Activated CD4-positive, CD25-positive, alpha-beta regulatory T cell treated with anti-CD3 and anti-CD28 coated beads, Interleukin-2, amount 50 U/mL, for 24 hours (primary cell): ENCODE measurements around the gene MYOCOS.
A peak's percentile ranks its signal among the peaks of the same experiment; 100 is the strongest.
"Not testable (repeated sequence)": the region's sequence is repeated elsewhere in the genome, so short reads cannot be mapped to it uniquely, and the experiment has no call there.

Experiments
- ATAC-seq, 2 donors: fragments of 150-1000 bp; cut with Tn5 transposase; one replicate each; pipeline ENCODE4 v1.10.0; 2021; ENCODE audit warnings: mild to moderate bottlenecking in 1 of 2, moderate library complexity in 1 of 2

The MYOCOS gene

DNA sequence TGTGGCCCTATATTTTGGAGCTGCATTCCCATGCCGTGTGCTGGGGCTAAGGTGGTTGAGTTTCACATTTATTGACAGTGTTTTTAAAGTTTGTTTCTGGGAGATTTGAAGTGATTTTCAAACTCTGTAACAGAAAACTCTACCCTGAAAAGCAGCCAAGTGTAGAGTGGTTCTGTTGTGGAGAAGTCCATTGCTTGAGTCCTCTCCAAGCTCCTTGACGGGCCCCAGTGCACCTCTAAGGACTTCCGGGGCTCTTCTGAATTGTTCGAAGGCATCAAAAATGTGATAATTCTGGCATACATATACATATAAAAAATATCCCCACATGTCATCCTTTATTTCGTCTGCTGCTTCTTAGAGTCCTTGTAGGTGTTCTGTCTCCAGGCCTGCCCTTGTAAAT lies 5.0 kb downstream of the MYOCOS start:
- ATAC-seq, result no peak

DNA sequence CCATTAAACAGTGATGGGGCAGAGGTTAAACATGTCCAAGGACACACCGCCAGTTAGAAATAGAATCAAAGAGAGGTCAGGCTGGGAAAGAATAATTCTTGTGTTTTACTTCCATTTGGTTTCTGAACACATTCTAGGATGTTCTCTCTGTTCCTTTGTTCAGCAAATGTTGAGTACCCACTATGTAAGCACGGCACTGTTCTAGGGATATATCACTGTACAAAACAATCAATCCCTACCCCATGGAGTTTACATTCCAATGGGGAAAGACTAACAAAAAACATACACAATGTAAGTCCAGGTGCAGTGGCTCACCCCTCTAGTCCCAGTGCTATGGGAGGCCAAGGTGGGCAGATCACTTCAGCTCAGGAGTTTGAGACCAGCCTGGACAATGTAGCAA lies 6.2 kb downstream of the MYOCOS start:
- ATAC-seq, result no peak

DNA sequence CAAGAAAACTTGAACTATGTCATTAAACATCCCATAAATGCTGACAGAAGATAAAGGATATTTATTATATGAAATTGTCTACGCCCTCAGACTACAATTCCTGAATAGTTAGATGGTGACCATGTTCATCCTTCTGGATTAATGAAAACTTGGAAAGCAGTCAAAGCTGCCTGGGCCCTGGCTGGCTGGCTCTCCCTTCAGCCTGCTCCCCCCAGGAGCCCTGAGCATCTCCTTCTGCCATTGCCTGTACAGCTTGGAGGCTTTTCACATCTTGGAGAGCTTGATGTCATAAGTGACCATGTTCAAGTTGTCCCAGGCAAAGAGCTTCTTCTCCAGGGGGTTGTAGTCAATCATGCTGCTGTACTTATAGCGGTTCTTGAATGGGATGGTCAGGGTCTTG lies 13.6 kb downstream of the MYOCOS start:
- ATAC-seq, result no peak

DNA sequence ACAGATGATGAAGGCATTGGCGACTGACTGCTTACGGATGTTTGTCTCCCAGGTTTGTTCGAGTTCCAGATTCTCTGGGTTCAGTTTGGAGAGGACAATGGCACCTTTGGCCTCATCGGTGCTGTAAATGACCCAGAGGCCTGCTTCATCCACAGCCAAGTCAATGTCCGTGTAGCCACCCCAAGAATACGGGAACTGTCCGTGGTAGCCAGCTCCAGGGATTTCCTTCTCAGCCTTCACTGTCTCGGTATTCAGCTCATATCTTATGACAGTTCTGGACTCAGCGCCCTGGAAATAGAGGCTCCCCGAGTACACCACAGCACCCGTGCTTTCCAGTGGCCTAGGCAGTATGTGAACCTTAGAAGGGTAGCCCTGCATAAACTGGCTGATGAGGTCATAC lies 14.1 kb downstream of the MYOCOS start:
- ATAC-seq, result no peak

DNA sequence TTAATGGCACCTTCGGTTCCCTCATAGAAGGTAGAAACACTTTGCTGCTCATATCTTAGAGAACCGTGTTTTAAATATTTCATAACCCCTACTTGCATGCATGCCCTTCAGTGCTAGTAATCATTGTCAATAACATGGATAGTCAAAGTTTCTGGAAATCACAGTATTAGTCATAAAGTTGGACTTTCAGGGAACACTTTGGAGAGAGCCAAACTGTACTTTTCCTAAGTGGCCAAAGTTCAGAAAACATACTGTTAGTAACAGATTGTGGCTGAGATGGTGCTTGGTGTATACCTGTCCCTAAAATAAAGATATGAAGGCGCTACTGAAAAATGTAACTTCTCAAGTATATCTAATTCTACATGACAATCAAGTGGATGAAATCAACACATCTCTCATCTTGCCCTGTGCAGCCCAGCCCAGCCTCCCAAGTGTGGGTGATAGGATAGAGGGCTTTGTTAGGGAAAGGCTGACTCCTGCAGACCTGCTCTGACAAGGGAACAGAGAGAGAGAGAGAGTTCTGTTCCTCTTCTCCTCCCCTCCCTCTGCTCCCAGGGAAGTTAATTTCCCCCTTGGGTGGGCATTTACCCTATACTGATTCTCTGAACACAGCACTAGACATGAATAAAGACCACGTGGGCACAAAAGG lies 16.0 kb downstream of the MYOCOS start:
- ATAC-seq, result no peak

DNA sequence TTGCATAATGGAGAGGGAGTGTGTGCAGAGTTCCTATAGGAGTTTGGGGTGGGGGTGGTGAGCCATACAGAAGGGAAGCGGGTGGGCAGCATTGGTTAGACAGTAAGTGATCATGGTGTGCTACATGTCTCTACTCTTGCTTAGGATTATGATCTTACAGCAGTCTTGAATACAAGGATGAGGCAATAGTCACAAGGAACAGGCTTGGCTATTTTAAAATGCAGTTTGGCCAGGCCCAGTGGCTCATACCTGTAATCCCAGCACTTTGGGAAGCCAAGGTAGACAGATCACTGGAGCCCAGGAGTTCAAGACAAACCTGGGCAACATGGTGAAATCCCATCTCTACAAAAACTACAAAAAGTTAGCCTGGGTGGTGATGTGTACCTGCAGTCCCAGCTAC lies 18.2 kb downstream of the MYOCOS start:
- no peak for ATAC-seq

DNA sequence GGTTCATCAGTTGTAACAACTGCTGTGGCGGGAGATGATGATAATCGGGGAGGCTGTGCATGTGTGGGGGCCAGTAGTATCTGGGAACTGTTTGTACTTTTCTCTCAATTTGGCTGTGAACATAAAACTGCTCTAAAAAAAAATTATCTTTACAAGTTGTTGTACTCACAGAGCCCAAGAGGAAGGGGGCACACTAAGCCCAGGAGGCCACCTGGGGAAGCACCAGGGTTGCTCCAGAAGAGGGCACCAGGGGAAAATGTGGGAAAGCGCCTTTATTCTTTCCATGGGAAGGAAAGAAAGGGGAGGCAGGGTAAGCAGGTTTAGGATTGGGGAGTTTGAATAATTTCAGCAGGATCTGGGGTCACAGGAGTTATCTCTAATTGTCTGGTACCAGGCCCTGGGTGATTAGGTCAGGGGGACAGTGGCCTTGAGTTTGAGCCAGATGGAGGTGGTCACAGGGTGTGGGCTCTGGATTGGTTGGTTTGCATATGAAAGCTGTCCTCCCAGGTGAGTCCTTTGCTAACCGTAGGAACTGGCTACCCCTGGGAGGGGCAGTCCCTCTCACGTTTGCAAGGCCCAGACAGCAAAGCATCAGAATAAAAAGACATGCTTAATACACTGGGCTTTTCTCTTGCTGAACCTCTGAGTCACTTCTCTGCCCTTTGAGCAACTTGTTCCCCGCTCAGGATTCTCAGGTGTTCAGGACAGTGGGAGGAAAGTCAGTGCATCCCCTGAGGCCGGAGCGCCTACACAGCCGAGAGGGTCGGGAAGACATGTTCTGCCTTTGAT lies 19.2 kb downstream of the MYOCOS start:
- no peak for ATAC-seq

DNA sequence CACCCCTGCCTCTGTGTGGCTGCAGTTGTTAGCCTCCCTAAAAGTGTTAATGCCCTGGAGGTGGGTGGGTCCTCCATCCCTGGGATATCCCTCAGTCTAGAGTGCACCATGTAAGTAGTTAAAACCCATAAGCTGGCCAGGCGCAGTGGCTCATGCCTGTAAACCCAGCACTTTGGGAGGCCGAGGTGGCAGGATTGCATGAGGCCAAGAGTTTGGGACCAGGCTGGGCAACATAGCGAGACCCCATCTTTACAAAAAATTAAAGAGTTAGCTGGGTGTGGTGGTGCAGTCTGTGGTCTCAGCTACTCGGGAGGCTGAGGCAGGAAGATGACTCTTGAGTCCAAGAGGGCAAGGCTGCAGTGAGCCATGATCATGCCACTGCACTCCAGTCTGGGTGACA lies 20.2 kb downstream of the MYOCOS start:
- ATAC-seq, result no peak

DNA sequence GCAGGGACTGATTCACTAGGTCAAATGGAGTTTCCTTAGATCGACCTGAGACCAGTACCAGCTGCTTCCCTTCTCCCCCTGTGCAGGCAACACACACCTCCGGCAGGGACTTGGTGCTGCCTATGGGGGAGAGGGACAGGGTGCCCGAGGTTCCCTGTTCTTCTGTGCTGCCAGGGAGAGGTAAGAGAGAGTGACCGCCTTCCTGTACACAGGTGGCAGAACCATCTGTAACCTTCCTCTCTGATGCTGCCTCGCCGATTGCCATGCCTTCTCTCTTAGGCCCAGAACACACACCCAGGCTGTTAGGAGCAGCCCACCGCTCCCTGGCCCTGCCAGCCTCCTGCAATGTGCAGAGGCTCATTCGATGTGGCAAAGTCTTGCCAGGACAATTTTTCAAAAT lies 21.1 kb downstream of the MYOCOS start:
- ATAC-seq, result no peak

DNA sequence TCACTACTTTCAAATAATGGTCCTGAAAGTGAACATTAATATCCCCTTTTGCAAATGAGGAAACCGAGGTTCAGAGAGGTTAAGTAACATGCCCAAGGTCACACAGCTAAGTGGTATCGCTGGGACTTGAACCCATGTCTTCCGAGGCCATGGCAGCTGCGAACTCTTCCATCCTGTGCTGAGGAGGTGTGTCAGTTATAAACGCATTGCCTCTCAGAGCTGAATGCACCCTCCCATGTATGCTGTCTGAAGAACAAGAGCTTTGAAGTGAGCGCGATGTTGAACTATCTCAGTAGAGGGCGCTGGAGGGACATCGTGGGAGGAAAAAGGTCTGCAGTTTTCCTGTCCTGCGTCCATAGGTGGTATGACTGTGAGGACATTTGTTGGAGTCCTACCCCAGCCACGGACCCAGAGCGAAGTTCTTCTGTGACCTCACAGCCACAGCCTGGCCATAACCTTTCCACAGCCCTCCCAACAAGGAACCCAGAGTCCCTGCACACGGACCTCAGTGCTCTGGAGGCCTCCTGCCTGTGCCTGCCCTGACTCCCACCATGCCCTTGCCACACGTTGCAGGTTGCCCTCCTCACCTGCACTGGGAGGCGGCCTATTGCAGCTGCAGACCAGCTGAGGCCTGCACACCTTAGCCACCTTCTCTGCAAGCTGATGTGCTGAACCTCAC lies 22.9 kb downstream of the MYOCOS start:
- peak; percentile 64 to 71 for ATAC-seq

DNA sequence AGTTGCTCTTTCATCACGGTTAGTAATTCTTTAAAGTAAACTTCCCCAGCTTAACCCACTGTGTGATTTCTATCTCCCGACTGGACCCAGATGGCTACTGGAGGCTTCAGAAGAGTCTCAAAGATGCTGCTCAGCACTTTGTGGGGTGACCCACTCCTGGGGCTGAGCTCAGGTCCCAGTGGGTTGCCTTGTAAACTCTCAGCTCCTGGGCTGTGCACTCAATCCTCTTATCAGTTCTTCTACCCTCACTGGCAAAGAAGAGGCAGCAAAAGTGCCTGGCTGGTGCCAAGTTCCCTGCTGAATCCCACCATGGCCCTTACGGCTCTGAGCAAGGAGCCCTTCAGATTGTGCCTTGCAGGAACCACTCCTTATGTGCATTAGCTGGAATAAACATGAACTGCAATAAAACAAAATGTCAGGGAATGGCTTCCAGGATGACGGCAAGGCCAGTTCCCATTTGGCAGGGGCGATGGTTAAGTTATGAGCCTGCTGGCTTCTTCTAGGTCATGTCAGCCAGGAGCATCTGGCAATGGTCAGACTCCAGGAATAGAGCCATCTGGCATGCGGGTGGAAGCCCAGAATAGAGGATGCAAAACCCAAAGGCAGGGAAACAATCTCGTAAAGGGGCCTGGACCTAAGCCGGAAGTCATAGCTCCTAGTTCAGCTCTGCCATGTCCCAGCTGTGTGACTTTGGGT lies 23.7 kb downstream of the MYOCOS start:
- ATAC-seq, result no peak

DNA sequence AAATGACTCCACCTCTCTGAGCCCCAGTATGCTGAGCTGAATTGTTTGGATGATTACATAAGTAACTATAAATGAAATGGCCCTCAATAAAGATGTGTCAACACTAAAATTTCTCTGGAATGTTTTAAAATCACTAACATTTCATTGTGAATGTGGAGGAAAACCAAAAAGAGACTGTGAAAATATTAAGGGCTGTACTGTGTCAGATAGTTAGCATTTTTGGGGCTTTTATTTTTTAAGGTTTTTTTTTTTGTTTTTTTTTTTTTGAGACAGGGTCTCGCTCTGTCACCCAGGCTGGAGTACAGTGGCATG lies 24.2 kb downstream of the MYOCOS start:
- no peak for ATAC-seq

DNA sequence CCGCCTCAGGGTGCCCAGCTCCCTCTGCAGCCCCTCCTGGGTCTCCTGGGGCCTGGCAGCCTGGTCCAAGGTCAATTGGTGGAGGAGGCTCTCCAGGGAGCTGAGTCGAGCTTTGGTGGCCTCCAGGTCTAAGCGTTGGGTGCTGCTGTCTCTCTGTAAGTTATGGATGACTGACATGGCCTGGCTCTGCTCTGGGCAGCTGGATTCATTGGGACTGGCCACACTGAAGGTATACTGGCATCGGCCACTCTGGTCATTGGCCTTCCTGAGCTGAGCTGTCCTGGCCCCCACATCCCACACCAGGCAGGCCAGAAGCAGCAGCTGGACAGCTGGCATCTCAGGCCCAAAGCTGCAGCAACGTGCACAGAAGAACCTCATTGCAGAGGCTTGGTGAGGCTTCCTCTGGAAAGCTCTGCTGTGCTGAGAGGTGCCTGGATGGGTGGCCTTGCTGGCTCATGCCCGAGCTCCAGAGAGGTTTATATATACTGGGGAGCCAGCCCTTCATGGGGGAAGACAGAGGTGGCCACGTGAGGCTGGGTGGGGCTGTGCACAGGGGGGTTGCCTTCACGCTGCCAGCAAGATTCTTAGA lies 30.3 kb downstream of the MYOCOS start, which contains the start of gene MYOC:
TSS of gene MYOC (minus strand) at position 455 of the 589 bp plus-strand sequence. CDS start at position 378, 77 bp downstream.
- ATAC-seq, result no peak

DNA sequence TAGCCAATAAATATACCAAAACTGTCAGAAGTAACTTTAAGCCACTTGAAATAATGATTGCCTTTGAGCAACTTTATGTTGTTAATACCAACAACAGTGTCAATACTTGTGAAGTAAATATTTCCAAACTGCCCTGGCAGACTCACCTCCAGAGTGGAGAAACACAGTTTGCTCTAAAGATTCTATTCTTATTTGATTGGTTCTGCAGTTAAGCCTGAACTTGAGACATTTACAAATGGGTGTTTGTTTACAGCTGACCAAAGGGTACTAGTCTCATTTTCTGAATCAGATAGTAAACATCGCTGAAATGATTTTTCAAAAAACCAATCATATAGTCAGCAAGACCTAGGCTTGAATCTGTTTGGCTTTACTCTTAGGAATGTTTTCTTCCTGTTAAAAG lies 31.8 kb downstream of the MYOCOS start:
- no peak for ATAC-seq

DNA sequence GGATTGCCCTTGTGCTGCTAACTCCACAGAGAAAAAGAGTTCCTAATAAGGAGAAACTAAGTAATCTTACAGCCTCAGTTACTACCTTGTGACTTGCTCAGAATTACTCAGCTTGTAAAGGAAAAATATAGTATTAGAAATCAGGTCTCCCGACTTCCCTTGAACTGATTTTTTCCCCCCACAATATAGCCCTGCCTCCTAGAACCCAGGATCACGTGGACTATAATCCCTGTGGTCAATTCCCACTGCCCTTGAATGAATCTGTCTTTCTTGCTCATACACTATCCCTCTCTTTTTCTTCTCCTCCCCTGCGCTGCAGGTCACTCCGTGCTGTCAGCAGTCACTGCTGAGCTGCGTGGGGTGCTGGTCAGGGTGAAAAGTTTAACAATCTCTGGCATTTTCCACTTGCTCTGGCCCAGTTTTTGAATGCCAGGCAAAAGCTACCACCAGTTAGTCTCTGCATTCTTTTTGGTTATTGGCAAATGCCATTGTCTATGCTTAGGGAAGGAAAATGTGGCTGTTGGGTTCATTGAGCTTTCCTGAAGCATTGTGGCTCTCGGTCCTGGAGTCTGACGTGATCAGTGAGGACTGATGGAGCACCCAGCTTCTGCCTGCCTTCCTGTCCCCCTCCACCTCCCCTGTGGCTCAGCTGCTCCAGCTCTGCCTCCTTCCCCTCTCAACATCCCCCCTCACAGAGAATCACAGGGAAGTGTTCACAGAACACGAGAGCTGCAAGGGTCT lies 32.3 kb downstream of the MYOCOS start:
- ATAC-seq, result no peak

DNA sequence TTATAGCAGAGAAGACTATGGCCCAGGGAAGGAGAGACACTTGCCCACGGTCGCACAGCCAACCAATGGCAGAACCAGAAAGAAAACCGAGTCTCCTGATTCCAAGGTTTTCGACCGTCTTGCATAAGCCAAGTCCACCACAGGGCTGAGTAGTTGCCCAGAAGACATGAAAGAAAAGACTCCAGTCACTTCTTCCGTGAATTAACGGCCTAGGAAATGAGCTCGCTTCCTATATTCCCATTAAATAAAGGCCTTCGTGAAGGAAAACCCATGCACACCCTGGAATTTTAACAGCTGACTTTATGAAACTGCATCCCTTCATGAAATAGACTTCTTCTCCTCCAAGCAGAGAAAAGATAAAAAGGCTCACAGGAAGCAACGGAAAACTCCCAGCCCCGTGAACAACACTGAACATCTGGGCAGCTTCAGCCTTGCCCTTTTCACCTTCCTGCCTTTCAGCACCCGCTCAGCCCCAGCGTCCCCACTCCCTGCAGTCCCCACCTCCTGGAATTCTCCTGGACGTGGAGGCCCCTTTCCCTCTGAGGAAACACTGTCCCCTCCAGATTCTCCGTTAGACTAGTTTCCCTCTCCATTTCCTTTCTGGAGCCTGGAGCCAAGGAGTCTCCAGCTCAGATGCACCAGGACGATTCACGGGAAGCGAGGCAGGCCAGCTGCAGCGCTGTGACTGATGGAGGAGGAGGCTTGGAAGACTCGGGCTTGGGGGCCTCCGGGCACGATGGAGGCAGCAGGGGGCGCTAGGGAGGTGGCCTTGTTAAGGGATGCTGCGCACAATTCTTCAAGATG lies 33.1 kb downstream of the MYOCOS start:
- peak; percentile 48 to 73 for ATAC-seq

DNA sequence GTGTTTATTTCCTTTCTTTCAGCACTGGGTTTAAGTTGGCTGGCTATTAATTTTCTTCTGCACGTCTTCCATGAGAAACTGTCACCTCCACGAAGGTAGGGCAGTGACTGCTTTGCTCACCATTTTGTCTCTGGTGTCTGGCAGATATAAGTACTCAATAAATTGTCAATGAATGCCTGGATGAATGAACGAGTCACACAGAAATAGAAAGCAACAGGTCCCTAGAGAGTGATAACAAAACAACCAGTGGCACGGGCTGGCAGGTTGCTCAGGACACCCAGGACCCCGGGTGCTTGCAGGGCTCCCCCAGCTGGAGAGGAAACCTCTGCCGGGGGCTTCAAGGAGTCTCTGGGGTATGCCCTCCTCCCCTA lies 33.7 kb downstream of the MYOCOS start:
- peak in 1 of 2 donors; percentile 17 for ATAC-seq

DNA sequence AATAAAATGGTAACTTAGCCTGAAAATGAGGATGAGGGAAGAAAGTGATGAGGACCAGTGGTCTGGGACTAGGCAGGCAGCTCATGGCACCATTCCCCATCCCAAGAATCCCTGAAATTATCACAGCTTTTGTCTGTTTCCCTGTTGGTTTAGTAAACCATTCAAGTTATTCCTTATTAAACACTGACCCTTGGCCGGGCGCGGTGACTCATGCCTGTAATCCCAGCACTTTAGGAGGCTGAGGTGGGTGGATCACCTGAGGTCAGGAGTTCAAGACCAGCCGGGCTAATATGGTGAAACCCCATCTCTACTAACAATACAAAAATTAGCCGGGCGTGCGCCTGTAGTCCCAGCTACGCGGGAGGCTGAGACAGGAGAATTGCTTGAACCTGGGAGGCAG lies 34.2 kb downstream of the MYOCOS start:
- ATAC-seq, result not testable (repeated sequence)

DNA sequence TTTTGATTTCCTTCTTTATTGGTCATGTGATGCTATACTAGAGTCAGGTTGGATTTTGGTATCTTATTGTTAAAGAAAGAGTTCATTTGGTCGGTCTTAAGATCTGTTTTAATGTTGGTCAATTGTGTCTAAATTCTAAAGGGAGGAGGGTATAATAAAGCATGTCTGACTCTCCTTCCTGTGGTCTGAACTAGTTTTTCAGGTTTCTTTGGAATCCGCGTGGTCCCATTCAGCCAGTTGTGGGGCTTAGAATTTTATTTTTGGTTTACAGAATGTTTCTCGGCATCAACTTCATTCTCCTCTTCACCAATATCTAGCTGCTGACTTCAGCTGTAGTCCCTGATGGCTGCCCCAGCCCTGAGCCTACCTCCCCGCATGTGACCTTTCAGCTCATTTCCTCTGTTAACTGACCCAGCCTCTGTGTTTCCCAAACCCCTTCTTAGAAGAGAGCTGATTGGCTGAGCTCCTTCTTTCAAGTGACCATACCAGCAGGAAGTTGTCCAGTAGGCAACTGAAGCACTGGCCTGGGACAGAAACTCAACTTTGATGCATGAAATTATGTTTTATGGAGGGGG lies 39.1 kb downstream of the MYOCOS start:
- ATAC-seq, result no peak

DNA sequence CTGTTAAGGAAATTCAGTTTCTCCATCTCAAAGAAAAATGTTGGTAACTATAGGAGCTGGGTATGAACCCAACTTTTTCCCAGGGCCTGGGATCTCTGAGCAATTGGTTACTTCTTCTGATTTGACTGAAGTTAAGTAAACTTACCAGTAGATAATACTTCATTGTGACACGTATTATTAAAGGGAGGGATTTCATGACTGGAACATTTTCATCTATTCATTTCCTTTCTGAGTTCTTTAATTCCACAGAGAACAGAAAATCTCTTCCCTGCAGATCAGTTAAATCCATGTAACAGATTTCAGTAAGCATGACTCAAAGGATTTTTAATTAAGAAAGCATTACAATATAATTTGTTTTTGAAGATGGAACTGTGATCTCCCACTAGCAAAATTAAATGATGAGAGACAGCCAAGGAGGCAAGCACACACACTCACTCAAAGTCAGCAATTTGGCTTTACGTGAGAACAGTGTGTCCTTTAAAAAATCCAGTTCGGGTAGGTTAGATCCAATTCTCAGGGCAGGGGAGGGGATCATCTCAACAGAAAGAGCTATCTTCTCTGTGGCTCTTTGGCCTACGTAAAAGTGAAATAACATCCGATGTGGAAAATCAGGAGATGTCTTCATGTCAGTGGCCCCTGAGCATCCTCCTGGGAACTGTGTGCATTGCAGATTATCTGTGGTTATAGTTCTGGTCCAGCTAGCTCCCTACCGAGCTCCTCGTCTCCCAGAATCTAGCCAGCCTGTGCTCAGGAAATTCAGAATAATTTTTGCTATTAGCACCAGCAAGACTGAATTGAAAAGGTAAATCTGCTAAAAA lies 41.2 kb downstream of the MYOCOS start:
- ATAC-seq, result no peak
